HEK293T (cell line): ENCODE measurements around the gene OR5A2.
"Not testable (repeated sequence)": the region's sequence is repeated elsewhere in the genome, so short reads cannot be mapped to it uniquely, and the experiment has no call there.

Experiments
- CTCF ChIA-PET: fragments of 350-600 bp; formaldehyde crosslinking; extraction: SDS; loops from one replicate; lab custom pipeline; 2021; ENCODE audit warnings: antibody characterized with exemption, inconsistent platforms; lab: Yijun Ruan, JAX
- POLR2A ChIA-PET: fragments of 350-600 bp; formaldehyde crosslinking; extraction: SDS; loops from one replicate; lab custom pipeline; 2020; ENCODE audit warnings: antibody characterized with exemption, inconsistent platforms; lab: Yijun Ruan, JAX
- DNase-seq: peaks from one replicate; pipeline ENCODE4 v3.0.0; 2012; ENCODE audit warnings: mixed read lengths; ENCODE audit errors: extremely low spot score
- ARNT ChIP-seq: fragments of 450-650 bp; IDR thresholded peaks from 2 replicates; pipeline ENCODE4 v1.6.1; 2017; ENCODE audit warnings: mild to moderate bottlenecking
- BHLHE40 ChIP-seq: fragments of 450-650 bp; IDR thresholded peaks from 2 replicates; pipeline ENCODE4 v1.6.1; 2016; ENCODE audit warnings: mild to moderate bottlenecking, moderate library complexity, borderline replicate concordance
- CTBP1 ChIP-seq: fragments of 450-650 bp; IDR thresholded peaks from 2 replicates; pipeline ENCODE4 v1.6.1; 2016; ENCODE audit warnings: borderline replicate concordance
- ELF4 ChIP-seq: fragments of 450-650 bp; IDR thresholded peaks from 2 replicates; pipeline ENCODE4 v1.6.1; 2017; ENCODE audit warnings: antibody characterized with exemption
- FOXA1 ChIP-seq: fragments of 450-650 bp; IDR thresholded peaks from 2 replicates; pipeline ENCODE4 v1.6.1; 2016; ENCODE audit warnings: mild to moderate bottlenecking
- FOXK2 ChIP-seq: fragments of 450-650 bp; IDR thresholded peaks from 2 replicates; pipeline ENCODE4 v1.6.1; 2016; ENCODE audit warnings: mild to moderate bottlenecking
- FOXM1 ChIP-seq: fragments of 450-650 bp; IDR thresholded peaks from 2 replicates; pipeline ENCODE4 v1.6.1; 2017; ENCODE audit warnings: mild to moderate bottlenecking, borderline replicate concordance
- HDGF ChIP-seq: fragments of 450-650 bp; IDR thresholded peaks from 2 replicates; pipeline ENCODE4 v1.6.1; 2017; ENCODE audit warnings: antibody characterized with exemption, borderline replicate concordance
- L3MBTL2 ChIP-seq: fragments of 450-650 bp; conservative IDR thresholded peaks from 2 replicates; pipeline ENCODE4 v1.6.1; 2016; ENCODE audit warnings: mild to moderate bottlenecking
- LEF1 ChIP-seq: fragments of 450-650 bp; IDR thresholded peaks from 2 replicates; pipeline ENCODE4 v1.6.1; 2017; ENCODE audit warnings: mild to moderate bottlenecking, borderline replicate concordance
- NFRKB ChIP-seq: fragments of 450-650 bp; IDR thresholded peaks from 2 replicates; pipeline ENCODE4 v1.6.1; 2016; ENCODE audit warnings: mild to moderate bottlenecking, moderate library complexity
- PKNOX1 ChIP-seq: fragments of 450-650 bp; IDR thresholded peaks from 2 replicates; pipeline ENCODE4 v1.6.1; 2016
- SP1 ChIP-seq: fragments of 450-650 bp; IDR thresholded peaks from 2 replicates; pipeline ENCODE4 v1.6.1; 2017
- SUZ12 ChIP-seq: fragments of 450-650 bp; IDR thresholded peaks from 2 replicates; pipeline ENCODE4 v1.6.1; 2016; ENCODE audit warnings: mild to moderate bottlenecking
- TARDBP ChIP-seq: fragments of 450-650 bp; IDR thresholded peaks from 2 replicates; pipeline ENCODE4 v1.6.1; 2016
- ZNF384 ChIP-seq: fragments of 450-650 bp; IDR thresholded peaks from 2 replicates; pipeline ENCODE4 v1.6.1; 2016

OR5A2 gene

GRCh38 chr11:59401262-59401552, 25.0 kb downstream of the OR5A2 start:
- POLR2A ChIA-PET = no interaction called here
- CTCF ChIA-PET = interaction anchor here (0.6 kb wide), 1 partner anchor 60 kb away, joined by 5 read pairs; no protein-coding TSS in a partner anchor
- TF ChIP-seq FOXK2 (no peak), HDGF (no peak), FOXM1 (no peak)

GRCh38 chr11:59400461-59401261, 25.6 kb downstream of the OR5A2 start:
- DNase-seq = no peak
- TF ChIP-seq FOXA1 (no peak), FOXK2 (no peak), ELF4 (no peak), FOXM1 (no peak), PKNOX1 (no peak), NFRKB (no peak), L3MBTL2 (no peak), SUZ12 (no peak), CTBP1 (no peak), ZNF384 (no peak), HDGF (no peak), BHLHE40 (no peak)
- ChIA-PET POLR2A (no interaction called here), CTCF (interaction anchor here (0.6 kb wide), 1 partner anchor 61 kb away, joined by 5 read pairs; no protein-coding TSS in a partner anchor)

More at GRCh38 chr11:59401262-59401552, 25.0 kb downstream of the OR5A2 start:
- DNase-seq = no peak

GRCh38 chr11:59394186-59394585, 32.0 kb downstream of the OR5A2 start:
- CTCF ChIA-PET = no interaction called here
- DNase-seq = no peak
- TF ChIP-seq LEF1 = no peak
- TF ChIP-seq FOXK2 = no peak
- no peak for TF ChIP-seq ZNF384
- no peak for TF ChIP-seq ELF4
- no peak for TF ChIP-seq SUZ12
- TF ChIP-seq PKNOX1 = no peak
- no peak for TF ChIP-seq FOXA1
- no peak for TF ChIP-seq L3MBTL2
- no peak for TF ChIP-seq FOXM1
- no peak for TF ChIP-seq ARNT
- TF ChIP-seq HDGF = no peak
- no peak for TF ChIP-seq SP1
- no peak for TF ChIP-seq BHLHE40
- TF ChIP-seq TARDBP = no peak
- no peak for TF ChIP-seq NFRKB
- TF ChIP-seq CTBP1 = no peak
- POLR2A ChIA-PET = no interaction called here

- CTCF ChIA-PET = no interaction called here
- POLR2A ChIA-PET = no interaction called here
- TF ChIP-seq SUZ12 = no peak
- TF ChIP-seq LEF1 = no peak
- TF ChIP-seq NFRKB = no peak
- TF ChIP-seq FOXK2 = no peak
- TF ChIP-seq FOXM1 = no peak
- TF ChIP-seq ARNT = no peak
- no peak for TF ChIP-seq PKNOX1
- no peak for TF ChIP-seq CTBP1
- TF ChIP-seq BHLHE40 = no peak
- TF ChIP-seq SP1 = no peak
- no peak for TF ChIP-seq HDGF
- TF ChIP-seq ZNF384 = no peak
- no peak for TF ChIP-seq TARDBP
- TF ChIP-seq ELF4 = no peak
- TF ChIP-seq L3MBTL2 = no peak
- no peak for DNase-seq
Observed at GRCh38 chr11:59380263-59381059, 45.8 kb downstream of the OR5A2 start.

- POLR2A ChIA-PET, CTCF ChIA-PET, DNase-seq: not testable (repeated sequence)
Observed at GRCh38 chr11:59372324-59372723, 53.9 kb downstream of the OR5A2 start.

- ChIA-PET CTCF (no interaction called here), POLR2A (no interaction called here)
- no peak for DNase-seq
- no peak for TF ChIP-seq FOXA1
- no peak for TF ChIP-seq FOXK2
- TF ChIP-seq PKNOX1 = no peak
- TF ChIP-seq BHLHE40 = no peak
Observed at GRCh38 chr11:59368238-59369022, 57.8 kb downstream of the OR5A2 start.
